ENCODE measurements around the gene GLCCI1. TPM values are rescaled to one million over a fixed set of nuclear protein-coding genes. Genes with fewer than 3 reads are reported as not detected.
"Not testable (repeated sequence)": the region's sequence is repeated elsewhere in the genome, so short reads cannot be mapped to it uniquely, and the experiment has no call there.

GLCCI1 gene
- total RNA-seq, 4 donors from 2014 or later = 1.9 to 15.7 (median 11.8) TPM

DNA sequence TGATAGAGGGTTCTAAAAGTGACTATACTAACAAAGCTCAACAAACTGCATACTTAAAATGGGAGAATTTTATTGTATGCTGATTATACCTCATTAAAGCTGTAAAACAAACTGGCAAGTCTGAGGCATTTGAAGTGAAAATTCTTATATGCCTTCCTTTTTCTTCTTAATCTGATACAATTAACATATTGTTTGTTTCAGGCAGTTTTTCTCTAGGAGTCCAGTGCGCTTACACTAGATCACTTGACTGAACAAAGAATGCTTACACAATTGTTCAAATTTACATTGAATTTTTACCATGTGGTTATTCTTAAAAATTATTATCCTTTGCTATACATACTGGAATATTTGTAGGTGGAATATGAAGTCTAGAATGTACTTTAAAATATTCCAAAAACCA is 89.0 kb downstream of the GLCCI1 start:
- 57 to 72% methylated on average over 1 of the region's 1 CpG for WGBS, 2 donors (ENCODE audit: low coverage in 1 of 2)
- Histone ChIP-seq H3K36me3 (peaks cover 0 to 12% (median 3%) of the 10 kb centered on the region in 4 donors), H3K9me3 (no peaks in the 10 kb centered on the region), H3K4me3 (no peak overlapping the region), H3K4me1 (peaks cover 0 to 9% (median 3%) of the 10 kb centered on the region in 4 donors), H3K27me3 (no peaks in the 10 kb centered on the region), H3K27ac (no peak overlapping the region)
- no peak for DNase-seq
- TF ChIP-seq POLR2A (IDR thresholded peaks at IDR 0.05) (no peak), CTCF (IDR thresholded peaks at IDR 0.05) (no peak)
- in situ Hi-C loops (cut with MboI; ENCODE audit: low pct_ligation_motif_present in 1 of 4, low pct_unique_long_range_greater_than_20kb in 1 of 4, low sequenced_read_pairs in 3 of 4) (no loop called here), intact Hi-C loops (cut with DNase I; ENCODE audit: low total_unique reads) (no loop called here)

DNA sequence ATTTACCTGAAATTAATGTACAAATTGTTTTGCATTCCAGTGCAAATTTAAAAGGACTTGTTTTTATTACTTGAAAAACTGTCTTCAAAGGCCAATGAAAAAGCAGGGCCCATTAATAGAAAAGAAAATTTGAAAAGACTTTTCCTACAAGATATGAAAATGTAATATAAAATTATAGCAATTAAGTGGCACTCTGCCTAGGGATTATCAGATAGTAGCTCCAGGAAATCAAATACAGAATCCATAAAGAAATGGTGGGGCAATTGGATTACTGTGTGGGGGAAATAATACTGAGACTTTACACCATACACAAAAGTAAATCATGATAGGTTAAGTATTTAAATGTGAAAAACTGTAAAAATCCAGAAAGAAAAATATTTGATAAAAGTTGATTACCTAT is 89.7 kb downstream of the GLCCI1 start:
- peaks cover 0 to 9% (median 3%) of the 10 kb centered on the region in 4 donors for H3K4me1 ChIP-seq
- H3K27ac ChIP-seq = no peak overlapping the region
- no peaks in the 10 kb centered on the region for H3K9me3 ChIP-seq
- intact Hi-C loops (cut with DNase I; ENCODE audit: low total_unique reads) (no loop called here), in situ Hi-C loops (cut with MboI; ENCODE audit: low pct_ligation_motif_present in 1 of 4, low pct_unique_long_range_greater_than_20kb in 1 of 4, low sequenced_read_pairs in 3 of 4) (no loop called here)
- no peak for TF ChIP-seq CTCF (IDR thresholded peaks at IDR 0.05)
- no peak for TF ChIP-seq POLR2A (IDR thresholded peaks at IDR 0.05)
- no peak for TF ChIP-seq EP300 (IDR thresholded peaks at IDR 0.05; ENCODE audit: low read depth)
- TF ChIP-seq POLR2AphosphoS5 (IDR thresholded peaks at IDR 0.05) = no peak
- no peaks in the 10 kb centered on the region for H3K27me3 ChIP-seq
- DNase-seq = no peak
- H3K36me3 ChIP-seq = peaks cover 0 to 14% (median 3%) of the 10 kb centered on the region in 4 donors
- no peak overlapping the region for H3K4me3 ChIP-seq

DNA sequence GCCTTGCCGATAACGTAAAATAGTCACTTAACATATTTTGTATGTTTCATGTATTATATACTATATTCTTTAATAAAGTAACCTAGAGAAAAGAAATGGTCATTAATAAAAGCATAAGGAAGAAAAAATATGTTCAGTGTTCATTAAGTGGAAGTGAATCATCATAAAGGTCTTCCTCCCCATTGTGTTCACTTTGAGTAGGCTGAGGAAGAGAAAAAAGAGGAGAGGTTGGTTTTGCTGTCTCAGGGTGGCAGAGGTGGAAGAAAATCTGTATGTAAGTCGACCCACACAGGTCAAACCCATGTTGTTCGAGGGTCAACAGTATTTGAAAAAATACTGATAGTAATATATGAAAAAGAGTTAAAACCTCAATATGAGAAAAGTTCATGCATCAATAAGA is 90.3 kb downstream of the GLCCI1 start:
- Histone ChIP-seq H3K27ac (no peak overlapping the region), H3K4me3 (no peak overlapping the region), H3K4me1 (peaks cover 0 to 9% (median 3%) of the 10 kb centered on the region in 4 donors), H3K9me3 (no peaks in the 10 kb centered on the region), H3K36me3 (peaks cover 0 to 14% (median 3%) of the 10 kb centered on the region in 4 donors), H3K27me3 (no peaks in the 10 kb centered on the region)
- intact Hi-C loops (cut with DNase I; ENCODE audit: low total_unique reads) = no loop called here
- 95 to 100% methylated on average over 4 of the region's 4 CpGs for whole genome bisulfite sequencing, 2 donors (ENCODE audit: low coverage in 1 of 2)
- no peak for DNase-seq
- TF ChIP-seq POLR2AphosphoS5 (IDR thresholded peaks at IDR 0.05) = no peak
- TF ChIP-seq CTCF (IDR thresholded peaks at IDR 0.05) = no peak
- TF ChIP-seq POLR2A (IDR thresholded peaks at IDR 0.05) = no peak
- TF ChIP-seq EP300 (IDR thresholded peaks at IDR 0.05; ENCODE audit: low read depth) = no peak
- in situ Hi-C loops (cut with MboI; ENCODE audit: low pct_ligation_motif_present in 1 of 4, low pct_unique_long_range_greater_than_20kb in 1 of 4, low sequenced_read_pairs in 3 of 4) = no loop called here

GRCh38 chr7:8060241-8060640 is 91.6 kb downstream of the GLCCI1 start:
- 91 to 98% methylated on average over 3 of the region's 3 CpGs for WGBS, 2 donors (ENCODE audit: low coverage in 1 of 2)
- Histone ChIP-seq H3K27ac (no peak overlapping the region), H3K4me1 (peaks cover 0 to 9% (median 3%) of the 10 kb centered on the region in 4 donors), H3K4me3 (no peak overlapping the region), H3K36me3 (peaks cover 0 to 11% (median 3%) of the 10 kb centered on the region in 4 donors), H3K27me3 (no peaks in the 10 kb centered on the region), H3K9me3 (no peaks in the 10 kb centered on the region)
- intact Hi-C loops (cut with DNase I; ENCODE audit: low total_unique reads) (no loop called here), in situ Hi-C loops (cut with MboI; ENCODE audit: low pct_ligation_motif_present in 1 of 4, low pct_unique_long_range_greater_than_20kb in 1 of 4, low sequenced_read_pairs in 3 of 4) (no loop called here)
- no peak for DNase-seq
- TF ChIP-seq POLR2A (IDR thresholded peaks at IDR 0.05) = no peak
- no peak for TF ChIP-seq CTCF (IDR thresholded peaks at IDR 0.05)
- no peak for TF ChIP-seq EP300 (IDR thresholded peaks at IDR 0.05; ENCODE audit: low read depth)
- no peak for TF ChIP-seq POLR2AphosphoS5 (IDR thresholded peaks at IDR 0.05)

DNA sequence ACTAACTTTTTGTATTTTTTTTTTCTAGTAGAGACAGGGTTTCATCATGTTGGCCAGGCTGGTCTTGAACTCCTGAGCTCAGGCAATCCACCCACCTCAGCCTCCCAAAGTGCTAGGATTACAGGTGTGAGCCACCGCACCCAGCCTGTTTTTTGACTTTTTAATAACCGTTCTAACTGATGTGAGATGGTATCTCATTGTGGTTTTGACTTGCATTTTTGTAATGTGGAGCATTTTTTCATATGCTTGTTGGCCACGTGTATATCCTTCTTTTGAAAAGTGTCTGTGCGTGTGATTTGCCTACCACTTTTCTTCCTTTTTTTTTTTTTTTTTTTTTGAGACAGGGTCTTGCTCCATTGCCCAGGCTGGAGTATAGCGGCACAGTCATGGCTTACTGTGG is 94.7 kb downstream of the GLCCI1 start:
- H3K9me3 ChIP-seq; in situ Hi-C loops (cut with MboI; ENCODE audit: low pct_ligation_motif_present in 1 of 4, low pct_unique_long_range_greater_than_20kb in 1 of 4, low sequenced_read_pairs in 3 of 4); H3K27me3 ChIP-seq; DNase-seq; H3K4me3 ChIP-seq; H3K27ac ChIP-seq; intact Hi-C loops (cut with DNase I; ENCODE audit: low total_unique reads); H3K4me1 ChIP-seq: not testable (repeated sequence)
- 87 to 93% methylated on average over 4 to 5 of the region's 5 CpGs for WGBS, 2 donors (ENCODE audit: low coverage in 1 of 2)
- H3K36me3 ChIP-seq = peaks cover 0 to 10% (median 0%) of the 10 kb centered on the region in 4 donors

All from transverse colon (tissue), 4 donors.